Lower lobe of right lung (tissue), 2 donors: Measurements from ENCODE around the gene BBS5. TPM values are rescaled to one million over a fixed set of nuclear protein-coding genes. Genes with fewer than 3 reads are reported as not detected.

Experiments used
- ATAC-seq, 2 donors: fragments of 200-7000 bp; cut with Tn5 transposase; one replicate each; pipeline ENCODE4 v1.9.1; 2020 to 2022; ENCODE audit warnings: mild to moderate bottlenecking in 2 of 2, moderate library complexity in 2 of 2
- DNase-seq: peaks from one replicate; pipeline ENCODE4 v3.0.0-alpha.2; 2020
- H3K27ac ChIP-seq: fragments of 200-600 bp; one replicate; pipeline ENCODE4 v1.8.0; 2022
- H3K27me3 ChIP-seq: fragments of 200-600 bp; one replicate; pipeline ENCODE4 v1.8.0; 2022; ENCODE audit warnings: low read depth
- H3K36me3 ChIP-seq: fragments of 200-600 bp; one replicate; pipeline ENCODE4 v1.8.0; 2022; ENCODE audit warnings: mild to moderate bottlenecking
- H3K4me1 ChIP-seq: fragments of 200-600 bp; one replicate; pipeline ENCODE4 v1.8.0; 2022
- H3K4me3 ChIP-seq: fragments of 200-600 bp; one replicate; pipeline ENCODE4 v1.8.0; 2022; ENCODE audit warnings: mild to moderate bottlenecking
- H3K9me3 ChIP-seq: fragments of 200-600 bp; one replicate; pipeline ENCODE4 v1.8.0; 2022
- CTCF ChIP-seq: fragments of 200-600 bp; IDR thresholded peaks from one replicate; pipeline ENCODE4 v1.8.0; 2022; ENCODE audit warnings: antibody characterized with exemption, mild to moderate bottlenecking
- intact Hi-C: fragments of 100-400 bp; cut with DNase I; formaldehyde crosslinking; loops from one replicate; pipeline ENCODE4 v1.11.0; 2022
- total RNA-seq: library from RNA; stranded (reverse); fragmentation: NEBNext Ultra II Directional; extraction: Animal tissue kit (Norgen Biotek cat#: 25700); gene quantifications from one replicate; pipeline ENCODE4 v1.2.1, GENCODE V29; 2021
- donor health status: DM: no; HTN: yes; CAD: no; lungs with severe emphysema.

BBS5 gene
- total RNA-seq, 1 donor from 2014 or later, result 7.0 TPM

- no peak for TF ChIP-seq CTCF
- H3K27me3 ChIP-seq, result no peaks in the 10 kb centered on the region
- no peak overlapping the region for H3K27ac ChIP-seq
- H3K4me3 ChIP-seq, result no peak overlapping the region
- ATAC-seq, result no peak
- DNase-seq, result no peak
- peaks cover 43% of the 10 kb centered on the region for H3K36me3 ChIP-seq
- intact Hi-C loops, result no loop called here
- H3K4me1 ChIP-seq, result no peaks in the 10 kb centered on the region
- H3K9me3 ChIP-seq, result no peaks in the 10 kb centered on the region
Observed at GRCh38 chr2:169546756-169547155, 67.5 kb downstream of the BBS5 start.

Other genes with a start within 250 kb of the BBS5 start
- 47.8 TPM for gene LRP2, start 117.0 kb upstream of the BBS5 start, total RNA-seq
- gene KLHL41, start 30.2 kb downstream of the BBS5 start, total RNA-seq, result 0.68 TPM
- 38.3 TPM for gene FASTKD1, start 94.4 kb downstream of the BBS5 start, total RNA-seq
- gene PPIG, start 104.9 kb downstream of the BBS5 start, total RNA-seq, result 51.7 TPM
- gene CFAP210, start 214.9 kb downstream of the BBS5 start, total RNA-seq, result 0.95 TPM
- 6.1 TPM for gene PHOSPHO2, start 215.0 kb downstream of the BBS5 start, total RNA-seq